Liver (tissue), 9 donors: ENCODE results near the gene ABRACL. TPM values are rescaled to one million over a fixed set of nuclear protein-coding genes. Genes with fewer than 3 reads are reported as not detected.

Source experiments
- DNase-seq: peaks from one replicate; pipeline ENCODE4 v3.0.0-alpha.2; 2017; ENCODE audit warnings: low spot score
- H3K27ac ChIP-seq, 2 donors: one replicate each; pipeline ENCODE4 v1.7.0; 2013; ENCODE audit warnings: inconsistent platforms in 2 of 2, low read length in 2 of 2, control low read depth in 1 of 2, low read depth in 1 of 2, mild to moderate bottlenecking in 1 of 2
- H3K27me3 ChIP-seq, 4 donors: one replicate each; pipeline versions ENCODE4 v1.6.1 to v1.7.0; 2013; ENCODE audit warnings: low read length in 3 of 4, inconsistent platforms in 1 of 4, mild to moderate bottlenecking in 1 of 4, moderate library complexity in 1 of 4; ENCODE audit not compliant: control insufficient read depth in 4 of 4, insufficient read depth in 4 of 4
- H3K36me3 ChIP-seq, 4 donors: one replicate each; pipeline versions ENCODE4 v1.6.1 to v1.7.0; 2013; ENCODE audit warnings: low read length in 3 of 4, mild to moderate bottlenecking in 3 of 4, low read depth in 1 of 4, moderate library complexity in 1 of 4; ENCODE audit not compliant: control insufficient read depth in 4 of 4, insufficient read depth in 3 of 4
- H3K4me1 ChIP-seq, 4 donors: one replicate each; pipeline versions ENCODE4 v1.6.1 to v1.7.0; 2013; ENCODE audit warnings: low read length in 3 of 4, mild to moderate bottlenecking in 3 of 4, moderate library complexity in 1 of 4; ENCODE audit not compliant: control insufficient read depth in 4 of 4, insufficient read depth in 4 of 4
- H3K4me3 ChIP-seq, 3 donors: one replicate each; pipeline versions ENCODE4 v1.6.1 to v1.7.0; 2013; ENCODE audit warnings: low read length in 3 of 3, control low read depth in 1 of 3, low read depth in 1 of 3, mild to moderate bottlenecking in 1 of 3
- H3K9ac ChIP-seq, 2 donors: one replicate each; pipeline ENCODE4 v1.7.0; 2013; ENCODE audit warnings: low read length in 2 of 2, mild to moderate bottlenecking in 2 of 2, moderate library complexity in 2 of 2, control low read depth in 1 of 2, low read depth in 1 of 2
- H3K9me3 ChIP-seq, 4 donors: one replicate each; pipeline versions ENCODE4 v1.6.1 to v1.7.0; 2013; ENCODE audit warnings: low read length in 3 of 4; ENCODE audit not compliant: control insufficient read depth in 4 of 4
- ATF3 ChIP-seq: IDR thresholded peaks from 2 replicates; pipeline ENCODE4 v1.6.1; 2016; ENCODE audit warnings: antibody characterized with exemption
- EGR1 ChIP-seq, 2 donors: IDR thresholded peaks; 2 replicates each; pipeline ENCODE4 v1.6.1; 2016 to 2018; ENCODE audit warnings: antibody characterized with exemption in 2 of 2, low read depth in 2 of 2
- FOXA1 ChIP-seq: IDR thresholded peaks from 2 replicates; pipeline ENCODE4 v1.6.1; 2016; ENCODE audit warnings: antibody characterized with exemption
- FOXA2 ChIP-seq: IDR thresholded peaks from 2 replicates; pipeline ENCODE4 v1.6.1; 2016; ENCODE audit warnings: antibody characterized with exemption
- GABPA ChIP-seq, 2 donors: IDR thresholded peaks in 1 of 2; conservative IDR thresholded peaks in 1 of 2; 2 replicates each; pipeline ENCODE4 v1.6.1; 2016; ENCODE audit warnings: antibody characterized with exemption in 2 of 2, mild to moderate bottlenecking in 1 of 2, moderate library complexity in 1 of 2
- HNF4A ChIP-seq, 2 donors: conservative IDR thresholded peaks; 2 replicates each; pipeline ENCODE4 v1.6.1; 2016; ENCODE audit warnings: antibody characterized with exemption in 2 of 2, mild to moderate bottlenecking in 2 of 2
- JUND ChIP-seq, 2 donors: IDR thresholded peaks; 2 replicates each; pipeline ENCODE4 v1.6.1; 2016; ENCODE audit warnings: antibody characterized with exemption in 2 of 2
- NR2F2 ChIP-seq: IDR thresholded peaks from 2 replicates; pipeline ENCODE4 v1.6.1; 2016; ENCODE audit warnings: antibody characterized with exemption
- RAD21 ChIP-seq, 2 donors: IDR thresholded peaks; 2 replicates each; pipeline ENCODE4 v1.6.1; 2016; ENCODE audit warnings: antibody characterized with exemption in 2 of 2, mild to moderate bottlenecking in 2 of 2
- RXRA ChIP-seq, 2 donors: IDR thresholded peaks; 2 replicates each; pipeline ENCODE4 v1.6.1; 2017 to 2018; ENCODE audit warnings: antibody characterized with exemption in 2 of 2, mild to moderate bottlenecking in 1 of 2
- SP1 ChIP-seq: IDR thresholded peaks from 2 replicates; pipeline ENCODE4 v1.6.1; 2018; ENCODE audit warnings: antibody characterized with exemption, mild to moderate bottlenecking
- TAF1 ChIP-seq: conservative IDR thresholded peaks from 2 replicates; pipeline ENCODE4 v1.6.1; 2016; ENCODE audit warnings: antibody characterized with exemption, mild to moderate bottlenecking
- YY1 ChIP-seq: IDR thresholded peaks from 2 replicates; pipeline ENCODE4 v1.6.1; 2016; ENCODE audit warnings: antibody characterized with exemption, mild to moderate bottlenecking
- ZBTB33 ChIP-seq: IDR thresholded peaks from 2 replicates; pipeline ENCODE4 v1.6.1; 2016; ENCODE audit warnings: antibody characterized with exemption
- WGBS: extraction: QIAGEN DNeasy Blood & Tissue Kit; methylation state at CpG from one replicate; pipeline ENCODE4 v1.1.7; 2013; 5-methylcytosine and 5-hydroxymethylcytosine counted together
- polyA plus RNA-seq, 2 donors: library from polyadenylated mRNA; stranded (reverse) in 1 of 2; unstranded in 1 of 2; fragments of 200-250 nt in 1 of 2; fragments of >200 nt in 1 of 2; fragmentation: Nextera tagmentation in 1 of 2; extraction: Ambion mirVana in 1 of 2; gene quantifications; one replicate each; pipeline versions ENCODE4 v1.2.1 to v1.2.3, GENCODE V29; 2013 to 2015
- total RNA-seq, 2 donors: library from RNA; depleted of rRNA; stranded (reverse); fragments of >200 nt; gene quantifications; one replicate each; pipeline ENCODE4 v1.2.3, GENCODE V29; 2014
- TF ChIP-seq, protein P1 (sequence below): IDR thresholded peaks from 2 replicates; pipeline ENCODE4 v1.6.1; 2016; ENCODE audit warnings: antibody characterized with exemption, mild to moderate bottlenecking
- TF ChIP-seq, protein P2 (sequence below): IDR thresholded peaks from 2 replicates; pipeline ENCODE4 v1.6.1; 2016; ENCODE audit warnings: antibody characterized with exemption
- TF ChIP-seq, protein P3 (sequence below): fragments of 150-350 bp; IDR thresholded peaks from 2 replicates; pipeline ENCODE4 v1.5.1; 2017; ENCODE audit warnings: improper control_type of control experiment, low read depth, low read length; ENCODE audit not compliant: missing input control
- donor health status: healthy.
- donor health status: healthy.
- donor health status: healthy.
- donor health status: healthy.
- donor health status: healthy.

ABRACL gene
- total and polyA plus RNA-seq, 4 donors, result 14.2 to 66.3 (median 26.8) TPM

- WGBS, result 88% methylated on average over 4 of the region's 4 CpGs
- H3K4me3 ChIP-seq, result no peak overlapping the region
- no peaks in the 10 kb centered on the region for H3K4me1 ChIP-seq
- H3K9me3 ChIP-seq, result no peaks in the 10 kb centered on the region
- H3K36me3 ChIP-seq, result no peaks in the 10 kb centered on the region
- H3K9ac ChIP-seq, result no peak overlapping the region
- DNase-seq, result no peak
- H3K27ac ChIP-seq, result no peak overlapping the region
- TF ChIP-seq SP1, result no peak
- no peak for TF ChIP-seq ZBTB33
- TF ChIP-seq, protein P1, sequence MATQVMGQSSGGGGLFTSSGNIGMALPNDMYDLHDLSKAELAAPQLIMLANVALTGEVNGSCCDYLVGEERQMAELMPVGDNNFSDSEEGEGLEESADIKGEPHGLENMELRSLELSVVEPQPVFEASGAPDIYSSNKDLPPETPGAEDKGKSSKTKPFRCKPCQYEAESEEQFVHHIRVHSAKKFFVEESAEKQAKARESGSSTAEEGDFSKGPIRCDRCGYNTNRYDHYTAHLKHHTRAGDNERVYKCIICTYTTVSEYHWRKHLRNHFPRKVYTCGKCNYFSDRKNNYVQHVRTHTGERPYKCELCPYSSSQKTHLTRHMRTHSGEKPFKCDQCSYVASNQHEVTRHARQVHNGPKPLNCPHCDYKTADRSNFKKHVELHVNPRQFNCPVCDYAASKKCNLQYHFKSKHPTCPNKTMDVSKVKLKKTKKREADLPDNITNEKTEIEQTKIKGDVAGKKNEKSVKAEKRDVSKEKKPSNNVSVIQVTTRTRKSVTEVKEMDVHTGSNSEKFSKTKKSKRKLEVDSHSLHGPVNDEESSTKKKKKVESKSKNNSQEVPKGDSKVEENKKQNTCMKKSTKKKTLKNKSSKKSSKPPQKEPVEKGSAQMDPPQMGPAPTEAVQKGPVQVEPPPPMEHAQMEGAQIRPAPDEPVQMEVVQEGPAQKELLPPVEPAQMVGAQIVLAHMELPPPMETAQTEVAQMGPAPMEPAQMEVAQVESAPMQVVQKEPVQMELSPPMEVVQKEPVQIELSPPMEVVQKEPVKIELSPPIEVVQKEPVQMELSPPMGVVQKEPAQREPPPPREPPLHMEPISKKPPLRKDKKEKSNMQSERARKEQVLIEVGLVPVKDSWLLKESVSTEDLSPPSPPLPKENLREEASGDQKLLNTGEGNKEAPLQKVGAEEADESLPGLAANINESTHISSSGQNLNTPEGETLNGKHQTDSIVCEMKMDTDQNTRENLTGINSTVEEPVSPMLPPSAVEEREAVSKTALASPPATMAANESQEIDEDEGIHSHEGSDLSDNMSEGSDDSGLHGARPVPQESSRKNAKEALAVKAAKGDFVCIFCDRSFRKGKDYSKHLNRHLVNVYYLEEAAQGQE, result no peak
- TF ChIP-seq NR2F2, result no peak
- no peak for TF ChIP-seq HNF4A (conservative IDR thresholded peaks at IDR 0.05)
- TF ChIP-seq, protein P2, sequence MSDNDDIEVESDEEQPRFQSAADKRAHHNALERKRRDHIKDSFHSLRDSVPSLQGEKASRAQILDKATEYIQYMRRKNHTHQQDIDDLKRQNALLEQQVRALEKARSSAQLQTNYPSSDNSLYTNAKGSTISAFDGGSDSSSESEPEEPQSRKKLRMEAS, result no peak
- TF ChIP-seq FOXA1, result no peak
- no peak for TF ChIP-seq JUND (IDR thresholded peaks at IDR 0.05)
- TF ChIP-seq RAD21 (IDR thresholded peaks at IDR 0.05), result no peak
- no peak for TF ChIP-seq EGR1 (IDR thresholded peaks at IDR 0.05; ENCODE audit: low read depth in 2 of 2)
- TF ChIP-seq ATF3, result no peak
- no peaks in the 10 kb centered on the region for H3K27me3 ChIP-seq
Observed at GRCh38 chr6:139081471-139081870, 52.9 kb downstream of the ABRACL start.

DNA sequence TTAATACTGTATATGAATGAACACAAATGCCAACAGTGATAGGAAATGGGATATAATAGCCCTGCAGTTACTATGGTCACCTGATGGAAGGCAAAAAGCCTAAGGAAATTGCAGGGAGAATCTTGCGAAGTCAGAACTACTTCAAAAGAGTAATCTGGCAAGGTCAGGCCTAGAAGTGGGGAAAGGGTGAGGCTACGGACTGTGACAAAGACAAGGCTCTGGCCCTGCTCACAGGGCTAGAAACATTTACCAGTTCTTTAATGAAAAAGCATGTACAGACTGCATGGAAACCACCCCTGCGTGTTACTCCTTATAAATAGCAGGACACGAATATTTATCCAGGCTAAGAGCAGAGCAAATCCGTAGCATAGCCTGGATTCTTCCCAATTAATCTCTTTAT is 53.8 kb downstream of the ABRACL start:
- no peak for DNase-seq
- TF ChIP-seq RXRA (IDR thresholded peaks at IDR 0.05) (no peak), SP1 (no peak), JUND (IDR thresholded peaks at IDR 0.05) (no peak), ZBTB33 (no peak), ATF3 (no peak), FOXA1 (no peak), YY1 (no peak), HNF4A (conservative IDR thresholded peaks at IDR 0.05) (no peak), FOXA2 (no peak), NR2F2 (no peak), TAF1 (no peak), RAD21 (IDR thresholded peaks at IDR 0.05) (no peak), EGR1 (IDR thresholded peaks at IDR 0.05; ENCODE audit: low read depth in 2 of 2) (no peak), GABPA (IDR thresholded peaks at IDR 0.05 in 1 of 2, conservative IDR thresholded peaks at IDR 0.05 in 1 of 2) (no peak)
- TF ChIP-seq, protein P1, result no peak
- TF ChIP-seq, protein P2, result no peak
- TF ChIP-seq, protein P3, sequence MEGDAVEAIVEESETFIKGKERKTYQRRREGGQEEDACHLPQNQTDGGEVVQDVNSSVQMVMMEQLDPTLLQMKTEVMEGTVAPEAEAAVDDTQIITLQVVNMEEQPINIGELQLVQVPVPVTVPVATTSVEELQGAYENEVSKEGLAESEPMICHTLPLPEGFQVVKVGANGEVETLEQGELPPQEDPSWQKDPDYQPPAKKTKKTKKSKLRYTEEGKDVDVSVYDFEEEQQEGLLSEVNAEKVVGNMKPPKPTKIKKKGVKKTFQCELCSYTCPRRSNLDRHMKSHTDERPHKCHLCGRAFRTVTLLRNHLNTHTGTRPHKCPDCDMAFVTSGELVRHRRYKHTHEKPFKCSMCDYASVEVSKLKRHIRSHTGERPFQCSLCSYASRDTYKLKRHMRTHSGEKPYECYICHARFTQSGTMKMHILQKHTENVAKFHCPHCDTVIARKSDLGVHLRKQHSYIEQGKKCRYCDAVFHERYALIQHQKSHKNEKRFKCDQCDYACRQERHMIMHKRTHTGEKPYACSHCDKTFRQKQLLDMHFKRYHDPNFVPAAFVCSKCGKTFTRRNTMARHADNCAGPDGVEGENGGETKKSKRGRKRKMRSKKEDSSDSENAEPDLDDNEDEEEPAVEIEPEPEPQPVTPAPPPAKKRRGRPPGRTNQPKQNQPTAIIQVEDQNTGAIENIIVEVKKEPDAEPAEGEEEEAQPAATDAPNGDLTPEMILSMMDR, result no peak

More for the DNA sequence above, 53.8 kb downstream of the ABRACL start:
- H3K36me3 ChIP-seq, result no peaks in the 10 kb centered on the region
- H3K27me3 ChIP-seq, result no peaks in the 10 kb centered on the region
- no peaks in the 10 kb centered on the region for H3K9me3 ChIP-seq
- no peak overlapping the region for H3K4me3 ChIP-seq
- no peak overlapping the region for H3K27ac ChIP-seq
- 93% methylated on average over 5 of the region's 5 CpGs for WGBS
- H3K9ac ChIP-seq, result no peak overlapping the region
- no peaks in the 10 kb centered on the region for H3K4me1 ChIP-seq
